ENCODE data around the gene HMGXB4.

DNA sequence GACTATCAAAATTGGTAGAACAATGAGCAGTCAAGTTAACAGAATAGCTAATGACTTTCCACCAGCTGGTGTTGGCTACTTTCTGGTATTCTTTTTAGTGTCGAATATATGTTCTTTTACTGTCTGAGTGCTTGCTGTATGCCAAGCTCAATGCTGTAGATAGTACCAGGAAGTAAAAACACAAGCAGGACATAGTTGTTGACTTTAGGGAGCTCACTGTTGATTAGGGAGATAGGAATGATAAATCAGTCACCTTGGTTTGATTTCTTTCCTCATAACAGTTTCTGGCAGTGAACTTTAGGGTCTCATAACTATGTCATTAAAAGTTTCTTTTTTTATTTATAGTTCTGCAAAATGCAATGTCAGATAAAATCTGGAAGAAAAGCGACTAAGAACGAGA is 9.0 kb downstream of the HMGXB4 start:
- TF ChIP-seq, protein P1, sequence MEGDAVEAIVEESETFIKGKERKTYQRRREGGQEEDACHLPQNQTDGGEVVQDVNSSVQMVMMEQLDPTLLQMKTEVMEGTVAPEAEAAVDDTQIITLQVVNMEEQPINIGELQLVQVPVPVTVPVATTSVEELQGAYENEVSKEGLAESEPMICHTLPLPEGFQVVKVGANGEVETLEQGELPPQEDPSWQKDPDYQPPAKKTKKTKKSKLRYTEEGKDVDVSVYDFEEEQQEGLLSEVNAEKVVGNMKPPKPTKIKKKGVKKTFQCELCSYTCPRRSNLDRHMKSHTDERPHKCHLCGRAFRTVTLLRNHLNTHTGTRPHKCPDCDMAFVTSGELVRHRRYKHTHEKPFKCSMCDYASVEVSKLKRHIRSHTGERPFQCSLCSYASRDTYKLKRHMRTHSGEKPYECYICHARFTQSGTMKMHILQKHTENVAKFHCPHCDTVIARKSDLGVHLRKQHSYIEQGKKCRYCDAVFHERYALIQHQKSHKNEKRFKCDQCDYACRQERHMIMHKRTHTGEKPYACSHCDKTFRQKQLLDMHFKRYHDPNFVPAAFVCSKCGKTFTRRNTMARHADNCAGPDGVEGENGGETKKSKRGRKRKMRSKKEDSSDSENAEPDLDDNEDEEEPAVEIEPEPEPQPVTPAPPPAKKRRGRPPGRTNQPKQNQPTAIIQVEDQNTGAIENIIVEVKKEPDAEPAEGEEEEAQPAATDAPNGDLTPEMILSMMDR (IDR thresholded peaks at IDR 0.05; ENCODE audit: low read length), result no peak
- TF ChIP-seq EZH2 (IDR thresholded peaks at IDR 0.05; ENCODE audit: borderline replicate concordance, low read length), result no peak

Data from OCI-LY1 (cell line).